ENCODE results near the gene M1AP.

Gene M1AP

GRCh38 chr2:74548285-74548899, 99.7 kb downstream of the M1AP start:
- peaks cover 26% of the 10 kb centered on the region for H3K4me1 Mint-ChIP-seq
- peaks cover 15% of the 10 kb centered on the region for H3K27me3 Mint-ChIP-seq
- H3K36me3 Mint-ChIP-seq, result peaks cover 2% of the 10 kb centered on the region
- DNase-seq (ENCODE audit: low spot score in 2 of 2), result no peak
- ATAC-seq (ENCODE audit: low read depth), result no peak
- H3K27ac Mint-ChIP-seq, result peak overlapping the region; percentile 10
- H3K9me3 Mint-ChIP-seq, result no peaks in the 10 kb centered on the region
- peak overlapping the region; percentile 78 for H3K4me3 Mint-ChIP-seq

DNA sequence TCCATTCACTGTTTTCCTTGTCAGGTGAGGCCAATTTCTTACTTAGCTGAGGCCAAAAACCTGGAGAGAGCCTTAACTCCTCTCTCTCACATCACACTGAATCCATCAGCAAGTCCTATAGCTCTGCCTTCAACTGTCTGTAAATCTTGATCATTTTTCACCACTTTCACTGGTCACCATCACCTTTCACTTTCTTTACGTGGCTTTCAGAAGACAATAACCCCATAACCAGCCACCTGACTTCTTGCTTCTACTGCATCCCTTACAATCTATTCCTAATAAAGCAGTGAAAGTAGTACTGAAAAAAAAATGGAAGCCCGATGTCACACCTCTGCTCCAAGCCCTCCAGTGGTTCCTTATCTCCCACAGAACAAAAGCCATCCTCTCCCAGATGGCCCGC, 102.1 kb downstream of the M1AP start:
- H3K27me3 Mint-ChIP-seq, result peaks cover 12% of the 10 kb centered on the region
- peaks cover 3% of the 10 kb centered on the region for H3K36me3 Mint-ChIP-seq
- H3K4me3 Mint-ChIP-seq, result no peak overlapping the region
- H3K9me3 Mint-ChIP-seq, result no peaks in the 10 kb centered on the region
- H3K27ac Mint-ChIP-seq, result no peak overlapping the region
- ATAC-seq (ENCODE audit: low read depth), result no peak
- peaks cover 10% of the 10 kb centered on the region for H3K4me1 Mint-ChIP-seq
- no peak for DNase-seq (ENCODE audit: low spot score in 2 of 2)

GRCh38 chr2:74544634-74545033, 103.5 kb downstream of the M1AP start:
- peaks cover 8% of the 10 kb centered on the region for H3K27me3 Mint-ChIP-seq
- peaks cover 3% of the 10 kb centered on the region for H3K36me3 Mint-ChIP-seq
- DNase-seq (ENCODE audit: low spot score in 2 of 2) (no peak), ATAC-seq (ENCODE audit: low read depth) (peak; percentile 32)
- H3K27ac Mint-ChIP-seq, result no peak overlapping the region
- H3K9me3 Mint-ChIP-seq, result no peaks in the 10 kb centered on the region
- H3K4me1 Mint-ChIP-seq, result peaks cover 12% of the 10 kb centered on the region
- H3K4me3 Mint-ChIP-seq, result no peak overlapping the region

DNA sequence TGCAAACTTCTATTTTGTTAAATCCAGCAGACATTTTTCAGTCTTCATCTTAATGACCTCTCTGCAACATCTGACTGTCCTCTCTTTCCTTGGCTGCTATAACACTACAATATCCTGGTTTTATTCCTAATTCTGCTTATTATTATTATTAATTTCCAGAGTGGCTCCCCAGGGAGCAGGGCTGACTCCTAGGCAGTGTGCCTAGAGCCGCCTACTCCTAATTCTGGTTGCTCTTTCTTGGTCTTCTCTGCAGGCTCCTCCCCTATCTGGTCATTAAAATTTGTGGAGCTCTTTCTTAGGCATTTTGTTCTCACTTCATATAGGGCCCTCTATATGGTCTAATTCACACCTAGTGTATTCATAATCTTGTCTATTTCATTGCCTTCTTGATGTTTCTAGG, 105.2 kb downstream of the M1AP start:
- H3K27me3 Mint-ChIP-seq, result peaks cover 3% of the 10 kb centered on the region
- no peak for DNase-seq (ENCODE audit: low spot score in 2 of 2)
- no peak for ATAC-seq (ENCODE audit: low read depth)
- peaks cover 3% of the 10 kb centered on the region for H3K9me3 Mint-ChIP-seq
- no peak overlapping the region for H3K4me3 Mint-ChIP-seq
- H3K4me1 Mint-ChIP-seq, result peaks cover 18% of the 10 kb centered on the region
- peaks cover 6% of the 10 kb centered on the region for H3K36me3 Mint-ChIP-seq
- no peak overlapping the region for H3K27ac Mint-ChIP-seq

DNA sequence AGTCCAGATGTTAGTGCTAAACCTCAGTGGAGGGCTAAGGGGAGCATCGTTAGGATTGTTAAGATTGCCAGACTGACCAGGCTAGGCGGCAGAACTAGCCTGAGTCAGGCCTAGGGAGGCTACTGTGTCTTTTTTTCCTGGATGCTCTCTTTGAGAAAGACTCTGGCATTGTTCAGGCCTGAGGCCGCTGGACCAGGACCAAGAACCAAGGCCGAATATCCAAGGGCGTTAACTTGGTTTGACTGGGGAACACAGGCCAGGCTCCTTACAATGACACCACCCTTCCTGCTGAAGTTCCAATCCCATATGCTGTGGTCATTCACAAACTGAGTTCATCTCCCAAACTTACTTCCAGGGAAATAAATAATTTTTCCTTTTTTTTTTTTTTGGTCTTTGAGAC, 107.8 kb downstream of the M1AP start:
- peaks cover 5% of the 10 kb centered on the region for H3K36me3 Mint-ChIP-seq
- no peak overlapping the region for H3K27ac Mint-ChIP-seq
- peak overlapping the region; percentile 44 for H3K4me3 Mint-ChIP-seq
- peaks cover 25% of the 10 kb centered on the region for H3K4me1 Mint-ChIP-seq
- ATAC-seq (ENCODE audit: low read depth), result no peak
- H3K27me3 Mint-ChIP-seq, result no peaks in the 10 kb centered on the region
- DNase-seq (ENCODE audit: low spot score in 2 of 2), result no peak
- peaks cover 3% of the 10 kb centered on the region for H3K9me3 Mint-ChIP-seq

DNA sequence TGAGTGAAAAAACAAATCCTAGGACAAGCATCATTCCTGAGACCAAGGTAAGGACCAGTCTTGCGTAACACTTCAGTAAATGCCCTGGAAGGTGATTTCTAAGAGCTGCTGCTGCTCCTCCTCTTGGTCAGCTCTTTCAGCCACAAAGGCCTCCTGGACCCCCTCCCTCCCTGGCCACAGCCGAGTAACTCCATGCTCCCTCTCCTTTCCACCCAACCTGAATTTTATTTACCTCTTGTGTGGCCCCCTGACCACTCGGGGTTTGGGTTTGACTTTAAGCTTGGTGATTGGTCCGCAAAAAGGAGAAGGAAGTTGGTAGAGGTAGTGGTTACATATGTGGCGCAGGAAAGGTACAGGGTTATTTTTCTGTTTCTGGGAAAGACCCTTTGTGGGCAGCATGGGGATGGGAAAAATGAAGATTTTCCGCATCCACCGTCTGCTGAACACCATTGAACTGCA, 109.2 kb downstream of the M1AP start:
- ATAC-seq (ENCODE audit: low read depth) (peak; percentile 96), DNase-seq (ENCODE audit: low spot score in 2 of 2) (peak in 1 of 2 donors; percentile 29)
- H3K9me3 Mint-ChIP-seq, result peaks cover 3% of the 10 kb centered on the region
- peaks cover 5% of the 10 kb centered on the region for H3K36me3 Mint-ChIP-seq
- no peaks in the 10 kb centered on the region for H3K27me3 Mint-ChIP-seq
- peak overlapping the region; percentile 94 for H3K4me3 Mint-ChIP-seq
- H3K27ac Mint-ChIP-seq, result peak overlapping the region; percentile 99
- H3K4me1 Mint-ChIP-seq, result peaks cover 25% of the 10 kb centered on the region

GRCh38 chr2:74537140-74537539, 111.0 kb downstream of the M1AP start:
- peak overlapping the region; percentile 99 for H3K27ac Mint-ChIP-seq
- H3K9me3 Mint-ChIP-seq, result peaks cover 3% of the 10 kb centered on the region
- H3K27me3 Mint-ChIP-seq, result no peaks in the 10 kb centered on the region
- no peak overlapping the region for H3K4me3 Mint-ChIP-seq
- no peak for ATAC-seq (ENCODE audit: low read depth)
- peaks cover 27% of the 10 kb centered on the region for H3K4me1 Mint-ChIP-seq
- DNase-seq (ENCODE audit: low spot score in 2 of 2), result no peak
- peaks cover 3% of the 10 kb centered on the region for H3K36me3 Mint-ChIP-seq

GRCh38 chr2:74536166-74536950, 111.8 kb downstream of the M1AP start:
- Mint-ChIP-seq H3K27ac (no peak overlapping the region), H3K36me3 (peaks cover 3% of the 10 kb centered on the region), H3K4me3 (no peak overlapping the region), H3K27me3 (no peaks in the 10 kb centered on the region), H3K9me3 (peaks cover 3% of the 10 kb centered on the region), H3K4me1 (peaks cover 34% of the 10 kb centered on the region)
- ATAC-seq (ENCODE audit: low read depth) (no peak), DNase-seq (ENCODE audit: low spot score in 2 of 2) (no peak)

DNA sequence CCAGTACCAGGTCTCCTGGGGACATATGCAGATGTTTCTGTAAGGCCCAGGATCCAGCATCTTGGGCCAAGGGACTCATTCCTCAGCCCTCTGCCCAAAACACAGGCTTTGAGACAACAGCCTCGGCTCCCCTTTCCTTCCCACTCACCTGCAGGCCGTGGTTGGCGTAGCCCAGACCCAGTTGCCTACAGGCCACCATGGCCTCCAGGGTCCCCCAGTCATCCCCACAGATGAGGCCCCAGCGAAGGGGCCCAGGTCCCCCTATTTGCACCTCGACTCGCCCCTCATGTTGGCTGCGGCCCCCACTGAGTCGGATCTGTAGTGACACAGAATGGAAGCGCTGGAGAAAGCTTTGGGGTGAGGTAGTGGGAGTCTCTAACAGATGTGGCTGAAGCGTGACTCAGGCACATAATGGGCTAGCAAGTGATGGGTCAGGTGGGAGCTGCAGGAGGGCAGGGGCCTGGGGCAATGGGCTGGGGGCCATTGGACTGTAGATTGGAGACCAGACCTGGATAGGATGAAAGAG, 112.6 kb downstream of the M1AP start:
- Mint-ChIP-seq H3K36me3 (peaks cover 3% of the 10 kb centered on the region), H3K27me3 (no peaks in the 10 kb centered on the region), H3K27ac (no peak overlapping the region), H3K4me1 (peaks cover 40% of the 10 kb centered on the region), H3K4me3 (no peak overlapping the region), H3K9me3 (peaks cover 3% of the 10 kb centered on the region)
- no peak for ATAC-seq (ENCODE audit: low read depth)
- DNase-seq (ENCODE audit: low spot score in 2 of 2), result no peak

DNA sequence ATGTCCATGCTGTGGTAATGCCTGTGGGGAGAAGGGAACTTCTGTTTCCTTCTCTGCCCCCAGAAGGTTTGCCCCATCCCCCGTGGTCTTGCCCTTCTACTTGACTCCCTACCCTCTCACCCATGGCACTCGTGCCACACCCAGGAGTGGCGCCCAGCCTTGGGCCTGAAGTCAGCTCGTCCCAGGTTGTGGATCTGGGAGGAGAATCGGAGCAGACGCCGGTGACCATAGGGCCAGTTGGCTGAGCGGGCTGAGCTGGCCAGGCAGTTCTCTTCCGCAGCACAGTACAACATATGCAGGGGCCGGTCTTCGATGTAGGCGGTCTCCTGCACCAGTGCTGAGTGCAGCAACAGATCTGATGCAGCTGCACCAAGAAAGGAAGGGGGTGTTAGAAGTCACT, 113.7 kb downstream of the M1AP start:
- DNase-seq (ENCODE audit: low spot score in 2 of 2), result no peak
- Mint-ChIP-seq H3K4me1 (peaks cover 37% of the 10 kb centered on the region), H3K27ac (no peak overlapping the region), H3K36me3 (peaks cover 3% of the 10 kb centered on the region), H3K4me3 (no peak overlapping the region), H3K9me3 (peaks cover 3% of the 10 kb centered on the region), H3K27me3 (no peaks in the 10 kb centered on the region)
- ATAC-seq (ENCODE audit: low read depth), result no peak

GRCh38 chr2:74533464-74533863, 114.7 kb downstream of the M1AP start:
- ATAC-seq (ENCODE audit: low read depth), result no peak
- Mint-ChIP-seq H3K9me3 (no peaks in the 10 kb centered on the region), H3K4me3 (no peak overlapping the region), H3K4me1 (peaks cover 34% of the 10 kb centered on the region), H3K27ac (peak overlapping the region; percentile 61), H3K36me3 (no peaks in the 10 kb centered on the region), H3K27me3 (no peaks in the 10 kb centered on the region)
- DNase-seq (ENCODE audit: low spot score in 2 of 2), result no peak

- DNase-seq (ENCODE audit: low spot score in 2 of 2), result no peak
- peak overlapping the region; percentile 19 for H3K4me3 Mint-ChIP-seq
- H3K27me3 Mint-ChIP-seq, result no peaks in the 10 kb centered on the region
- H3K9me3 Mint-ChIP-seq, result no peaks in the 10 kb centered on the region
- H3K36me3 Mint-ChIP-seq, result peaks cover 8% of the 10 kb centered on the region
- H3K4me1 Mint-ChIP-seq, result peaks cover 36% of the 10 kb centered on the region
- H3K27ac Mint-ChIP-seq, result peak overlapping the region; percentile 94
- ATAC-seq (ENCODE audit: low read depth), result no peak
Measured at GRCh38 chr2:74532222-74532621, 115.9 kb downstream of the M1AP start.

- H3K36me3 Mint-ChIP-seq, result peaks cover 12% of the 10 kb centered on the region
- peaks cover 39% of the 10 kb centered on the region for H3K4me1 Mint-ChIP-seq
- ATAC-seq (ENCODE audit: low read depth) (no peak), DNase-seq (ENCODE audit: low spot score in 2 of 2) (no peak)
- H3K27ac Mint-ChIP-seq, result peak overlapping the region; percentile 94
- H3K4me3 Mint-ChIP-seq, result no peak overlapping the region
- H3K9me3 Mint-ChIP-seq, result no peaks in the 10 kb centered on the region
- no peaks in the 10 kb centered on the region for H3K27me3 Mint-ChIP-seq
Measured at GRCh38 chr2:74531666-74532065, 116.5 kb downstream of the M1AP start.
